Endometrial microvascular endothelial cells (primary cell): ENCODE measurements around the gene FAM83G. TPM values are rescaled to one million over a fixed set of nuclear protein-coding genes. Genes with fewer than 3 reads are reported as not detected.
"Not testable (repeated sequence)": the region's sequence is repeated elsewhere in the genome, so short reads cannot be mapped to it uniquely, and the experiment has no call there.

Source experiments
- in situ Hi-C: cut with HindIII; loops from 2 replicates; pipeline ENCODE4 v1.10.0; 2017; ENCODE audit warnings: low sequenced_read_pairs, low pct_unique_long_range_greater_than_20kb; ENCODE audit errors: inconsistent ontology term
- total RNA-seq: library from RNA; depleted of rRNA; stranded (reverse); fragments of >200 nt; gene quantifications from one replicate; pipeline ENCODE4 v1.2.3, GENCODE V29; 2015; ENCODE audit errors: inconsistent ontology term

Gene FAM83G
- total RNA-seq, 1 donor from 2014 or later, result 21.7 TPM

DNA sequence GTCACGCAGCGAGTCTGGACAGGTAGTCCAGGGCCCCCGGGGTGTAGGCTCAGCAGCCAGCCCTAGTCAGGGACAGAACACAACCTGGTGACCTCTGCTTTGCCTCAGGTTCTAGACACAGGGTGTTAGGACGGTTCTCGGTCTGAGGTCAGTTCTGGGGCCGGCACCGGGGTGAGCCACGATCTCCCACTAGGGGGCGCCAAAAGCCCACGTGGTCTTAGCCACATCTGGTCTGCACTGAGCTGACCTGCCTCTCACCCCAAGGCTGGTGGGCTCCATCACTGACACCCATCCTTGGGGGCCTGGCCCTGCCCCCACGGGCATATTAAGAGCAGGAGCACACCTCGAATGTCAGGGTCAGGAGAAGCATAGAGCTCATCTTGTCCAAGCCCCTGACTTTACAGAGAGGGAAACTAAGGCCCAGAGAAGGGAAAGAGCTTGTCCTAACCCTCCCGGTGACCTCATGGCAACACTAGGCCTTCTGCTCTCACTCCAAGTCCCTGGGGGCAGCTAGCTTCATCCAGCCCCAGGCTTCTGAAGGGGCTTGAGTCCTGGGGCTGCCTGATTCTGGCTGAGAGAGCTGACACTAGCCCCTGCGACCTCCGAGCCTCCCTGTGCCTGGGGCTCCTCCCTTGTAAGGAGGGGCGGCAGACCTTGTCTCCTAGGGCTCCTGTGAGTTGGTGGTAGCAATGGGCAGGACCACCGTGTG, 43.6 kb downstream of the FAM83G start:
- in situ Hi-C loops, result no loop called here

- in situ Hi-C loops, result no loop called here
Observed at GRCh38 chr17:18960241-18960665, 44.3 kb downstream of the FAM83G start.

DNA sequence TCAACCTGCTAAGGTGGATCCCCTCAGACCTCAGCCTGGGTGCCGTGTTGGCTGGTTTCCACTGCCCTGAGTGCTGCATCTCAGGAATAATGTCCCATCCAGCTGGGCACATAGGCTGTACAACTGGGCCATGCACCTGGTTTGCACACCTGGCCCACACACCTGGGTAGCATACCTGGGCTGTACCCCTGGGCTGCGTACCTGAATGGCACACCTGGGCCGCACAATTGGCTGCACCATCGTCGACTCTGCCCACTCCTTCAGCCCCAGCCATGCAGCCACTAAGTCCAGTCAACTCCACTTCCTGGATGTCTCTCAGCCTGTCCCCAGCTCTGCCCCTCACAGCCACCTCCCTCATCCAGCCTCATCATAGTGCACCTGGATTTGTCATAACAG, 44.7 kb downstream of the FAM83G start:
- in situ Hi-C loops, result no loop called here

GRCh38 chr17:18959071-18959844, 45.3 kb downstream of the FAM83G start:
- in situ Hi-C loops, result no loop called here

DNA sequence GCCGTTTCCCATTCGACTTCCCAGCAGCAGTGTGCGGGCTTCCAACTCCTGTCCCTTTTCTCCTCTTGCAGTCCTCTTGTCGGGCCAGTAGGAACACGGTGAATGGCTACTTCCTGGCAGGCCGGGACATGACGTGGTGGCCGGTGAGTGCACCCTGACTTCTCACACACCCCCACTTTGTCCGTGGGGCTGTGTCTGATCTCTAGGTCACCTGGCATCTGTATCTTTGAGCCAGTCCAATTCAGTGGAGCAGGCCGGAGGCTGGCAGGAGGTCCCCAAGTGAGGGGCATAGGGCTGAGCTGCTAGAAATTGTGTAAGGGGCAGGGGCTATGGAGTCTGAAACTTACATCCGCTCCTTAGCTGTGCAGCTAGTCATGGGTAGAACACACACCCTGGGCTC, 46.0 kb downstream of the FAM83G start:
- in situ Hi-C loops, result no loop called here

DNA sequence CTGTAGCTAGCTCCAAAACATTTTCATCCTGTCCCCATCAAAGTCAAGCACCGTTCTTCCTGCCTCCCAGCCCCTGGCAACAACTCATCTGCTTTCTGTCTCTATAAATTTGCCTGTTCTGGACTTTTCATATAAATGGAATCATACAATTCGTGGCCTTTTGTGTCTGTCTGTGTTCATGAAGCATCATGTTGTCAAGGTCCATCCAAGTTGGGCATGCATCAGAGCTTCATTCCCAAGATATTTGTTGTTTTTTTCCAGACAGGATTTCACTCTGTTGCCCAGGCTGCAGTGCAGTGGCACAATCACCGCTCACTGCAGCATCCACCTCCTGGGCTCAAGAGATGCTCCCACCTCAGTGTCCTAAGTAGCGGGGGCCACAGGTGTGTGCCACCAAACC, 46.7 kb downstream of the FAM83G start:
- in situ Hi-C loops, result no loop called here

DNA sequence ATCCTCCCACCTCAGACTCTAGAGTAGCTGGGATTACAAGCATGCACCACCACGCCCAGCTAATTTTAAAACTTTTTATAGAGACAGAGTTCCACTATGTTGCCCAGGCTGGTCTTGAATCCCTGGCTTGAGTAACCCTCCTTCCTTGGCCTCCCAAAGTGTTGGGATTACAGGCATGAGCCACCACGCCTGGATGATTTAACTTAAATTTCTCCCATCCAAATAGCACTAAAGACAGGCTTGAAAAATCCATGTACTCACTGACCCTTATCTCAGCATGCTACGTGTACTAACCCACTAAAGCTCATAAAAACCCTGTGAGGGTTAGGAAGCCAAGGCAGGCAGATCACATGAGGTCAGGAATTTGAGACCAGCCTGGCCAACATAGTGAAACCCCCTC, 48.0 kb downstream of the FAM83G start:
- in situ Hi-C loops, result no loop called here

DNA sequence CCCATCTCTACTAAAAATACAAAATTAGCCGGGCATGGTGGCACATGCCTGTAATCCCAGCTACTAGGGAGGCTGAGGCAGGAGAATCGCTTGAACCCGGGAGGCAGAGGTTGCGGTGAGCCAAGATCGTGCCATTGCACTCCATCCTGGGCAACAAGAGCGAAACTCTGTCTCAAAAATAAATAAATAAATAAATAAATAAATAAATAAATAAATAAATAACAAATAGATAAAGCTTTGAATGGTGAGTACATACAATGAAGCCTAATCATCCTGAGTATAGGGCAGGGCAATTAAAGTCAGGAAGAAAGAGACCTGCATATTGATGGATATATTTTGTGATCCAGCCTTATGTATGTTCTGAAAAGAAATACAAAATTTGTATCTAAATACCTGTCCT, 48.5 kb downstream of the FAM83G start:
- in situ Hi-C loops, result not testable (repeated sequence)

- in situ Hi-C loops, result no loop called here
Observed at GRCh38 chr17:18955009-18955408, 49.6 kb downstream of the FAM83G start.

GRCh38 chr17:18954321-18954720, 50.2 kb downstream of the FAM83G start:
- in situ Hi-C loops, result no loop called here

DNA sequence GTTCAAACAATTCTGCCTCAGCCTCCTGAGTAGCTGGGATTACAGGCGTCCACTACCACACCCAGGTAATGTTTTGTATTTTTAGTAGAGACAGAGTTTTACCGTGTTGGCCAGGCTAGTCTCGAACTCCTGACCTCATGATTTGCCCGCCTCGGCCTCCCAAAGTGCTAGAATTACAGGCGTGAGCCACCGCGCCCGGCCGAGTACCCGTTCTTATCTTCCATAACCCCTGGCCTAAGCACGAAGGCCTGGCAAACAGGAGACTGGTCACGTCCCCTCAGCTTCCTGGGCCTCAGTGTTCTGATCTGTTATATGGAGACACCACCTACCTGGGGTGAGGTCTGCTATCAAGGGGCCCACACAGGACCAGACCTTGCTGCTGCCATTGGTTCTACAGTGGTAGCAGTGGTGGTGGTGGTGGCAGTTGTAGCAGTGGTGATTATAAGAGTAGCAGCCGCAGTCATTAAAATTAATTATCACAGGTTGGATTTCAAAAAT, 51.3 kb downstream of the FAM83G start:
- in situ Hi-C loops, result no loop called here

DNA sequence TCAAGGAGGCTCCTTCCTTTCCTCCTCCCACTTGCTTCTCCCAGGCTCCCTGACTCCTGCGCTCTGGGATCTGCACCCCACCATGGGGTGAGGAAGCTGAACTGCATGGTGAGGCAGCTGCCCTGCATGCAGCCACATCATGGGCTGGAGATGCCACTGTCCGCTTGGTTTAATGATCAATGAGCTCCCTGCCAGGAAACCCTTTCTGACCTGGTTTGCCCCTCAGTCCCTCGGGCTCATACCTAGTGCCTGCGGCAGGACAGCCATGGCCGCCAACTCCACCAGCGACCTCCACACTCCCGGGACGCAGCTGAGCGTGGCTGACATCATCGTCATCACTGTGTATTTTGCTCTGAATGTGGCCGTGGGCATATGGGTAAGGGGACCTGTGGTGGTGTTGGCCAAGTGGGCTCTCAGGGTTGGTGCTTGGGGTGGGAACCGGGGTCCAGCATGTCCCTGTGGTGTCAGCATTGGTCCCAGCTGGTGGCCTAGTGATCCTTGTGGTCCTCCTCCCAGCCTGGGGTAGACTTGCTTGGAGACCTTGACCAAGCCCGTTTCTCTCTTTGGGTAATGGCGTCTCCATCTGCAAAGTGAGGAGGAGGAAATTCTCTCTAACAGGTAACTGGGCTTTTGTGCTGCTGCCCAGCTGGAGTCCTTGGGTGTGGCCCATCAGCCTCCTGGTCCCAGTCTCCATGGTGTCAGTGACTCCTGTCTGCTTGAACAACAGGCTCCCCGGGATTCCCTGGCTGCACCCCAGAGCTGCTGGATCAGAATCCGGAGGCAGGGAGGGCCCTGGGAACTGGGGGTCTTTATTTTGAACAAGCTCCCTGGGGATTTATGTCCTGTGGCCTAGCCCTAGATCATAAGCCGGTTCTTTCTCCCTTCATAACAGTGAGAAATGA, 52.4 kb downstream of the FAM83G start, which contains the start of gene SLC5A10:
TSS of gene SLC5A10 (plus strand) at position 225 of the 902 bp plus-strand sequence. CDS start at position 266, 41 bp downstream.
- in situ Hi-C loops, result no loop called here

DNA sequence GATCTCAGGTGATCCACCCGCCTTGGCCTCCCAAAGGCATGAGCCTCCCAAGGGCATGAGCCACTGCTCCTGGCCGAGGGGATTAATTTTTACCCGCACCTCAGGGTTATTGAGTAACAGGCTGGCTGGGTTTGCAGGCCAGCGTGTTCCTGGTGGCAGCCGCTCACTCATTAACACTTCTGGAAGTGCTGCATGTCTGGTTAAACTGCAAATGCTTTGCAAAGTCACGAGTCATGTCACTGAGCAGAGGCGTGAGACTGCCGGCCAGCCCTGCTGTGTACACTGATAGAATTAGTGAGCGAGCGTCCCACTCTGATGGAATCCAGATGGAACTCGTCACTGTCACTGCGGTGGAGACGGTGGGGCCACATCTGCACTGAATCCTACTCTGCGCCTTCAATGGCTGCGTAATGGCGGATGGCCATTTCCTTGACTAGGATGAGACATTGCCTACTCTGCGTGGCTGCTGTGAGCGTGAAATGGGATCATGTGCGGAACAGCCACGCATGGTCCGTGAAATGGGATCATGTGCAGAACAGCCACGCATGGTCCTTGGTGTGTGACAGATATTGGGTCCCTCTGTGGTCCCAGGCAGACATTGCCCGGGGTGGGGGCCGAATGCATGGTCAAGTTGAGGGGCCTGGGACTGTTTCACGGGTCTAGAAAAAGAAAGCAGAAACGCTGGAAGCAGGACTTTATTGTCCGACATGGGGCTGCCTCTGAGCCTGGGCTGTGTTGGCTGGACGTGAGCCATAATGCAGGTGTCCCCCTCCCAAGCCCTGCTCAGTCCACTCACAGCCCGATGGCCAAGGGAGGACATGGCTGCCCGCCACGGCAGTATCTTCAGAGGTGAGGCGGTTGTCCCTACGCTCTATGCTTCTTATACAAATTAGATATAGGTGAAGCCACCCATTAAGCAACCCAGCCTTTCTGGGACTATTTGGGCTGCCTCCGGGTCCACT, 53.3 kb downstream of the FAM83G start:
- in situ Hi-C loops, result no loop called here

- in situ Hi-C loops, result no loop called here
Observed at GRCh38 chr17:18950346-18950745, 54.2 kb downstream of the FAM83G start.

- in situ Hi-C loops, result no loop called here
Observed at GRCh38 chr17:18949566-18949965, 55.0 kb downstream of the FAM83G start.

DNA sequence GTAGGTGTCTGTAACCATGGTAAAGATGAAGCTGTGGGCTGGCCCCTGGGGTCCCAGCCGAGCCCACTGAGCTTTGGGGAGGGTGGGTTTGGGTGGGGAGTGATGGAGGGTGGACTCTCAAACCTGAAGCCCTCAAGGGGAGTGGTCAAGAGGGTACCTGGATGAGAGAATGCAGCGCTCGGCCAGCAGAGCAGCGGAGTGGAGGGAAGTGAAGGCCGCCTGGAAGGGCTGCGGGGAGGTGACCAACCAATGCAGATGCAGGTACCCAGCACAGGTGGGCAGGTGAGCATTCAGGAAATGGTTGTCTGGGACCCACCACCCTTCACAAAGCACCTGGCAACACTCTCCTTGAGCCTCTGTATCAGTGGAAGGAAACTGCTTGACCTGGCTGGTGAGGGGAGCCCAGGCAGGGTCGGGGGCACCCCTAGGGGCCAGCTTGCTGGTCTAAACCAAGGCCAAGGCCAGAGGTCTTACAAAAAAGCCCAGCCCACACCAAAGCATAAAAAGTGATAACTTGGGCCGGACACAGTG, 56.0 kb downstream of the FAM83G start:
- in situ Hi-C loops, result no loop called here

GRCh38 chr17:18947866-18948265, 56.7 kb downstream of the FAM83G start:
- in situ Hi-C loops, result no loop called here

- in situ Hi-C loops, result no loop called here
Observed at GRCh38 chr17:18946536-18946935, 58.0 kb downstream of the FAM83G start.
